ENCODE results near the gene GRHL1. TPM values are rescaled to one million over a fixed set of nuclear protein-coding genes. Genes with fewer than 3 reads are reported as not detected.

The GRHL1 gene
- total and polyA plus RNA-seq, 2 experiments from 2014 or later = 0.32 to 0.45 TPM

- no peak for DNase-seq
- Histone ChIP-seq H3K9ac (no peak overlapping the region), H3K4me1 (ENCODE audit: insufficient read depth) (peaks cover 36% of the 10 kb centered on the region), H3K27me3 (replicated peaks; ENCODE audit: insufficient read depth) (no peaks in the 10 kb centered on the region), H3K4me3 (no peak overlapping the region), H3F3A (ENCODE audit: insufficient read depth) (peaks cover 23% of the 10 kb centered on the region), H3K9me3 (ENCODE audit: low read depth) (no peaks in the 10 kb centered on the region), H3K79me2 (ENCODE audit: insufficient read depth) (no peaks in the 10 kb centered on the region), H3K27ac (no peak overlapping the region), H3K36me3 (ENCODE audit: low read depth) (no peaks in the 10 kb centered on the region), H3K9me2 (ENCODE audit: insufficient read depth) (no peaks in the 10 kb centered on the region), H3K4me2 (ENCODE audit: unreplicated experiment) (no peak overlapping the region), H4K20me1 (ENCODE audit: insufficient read depth) (no peaks in the 10 kb centered on the region), H2AFZ (no peak overlapping the region)
- 96 to 98% methylated on average over 5 of the region's 5 CpGs for WGBS, 2 experiments (ENCODE audit: low coverage in 1 of 2, low lambda C conversion rate in 2 of 2, missing lambda C conversion rate in 2 of 2)
- in situ Hi-C loops (cut with MboI) = no loop called here
- TF ChIP-seq EZH2phosphoT487 (IDR thresholded peaks at IDR 0.05; ENCODE audit: insufficient read depth, low read depth) = no peak
- no peak for TF ChIP-seq EZH2 (IDR thresholded peaks at IDR 0.05; ENCODE audit: insufficient read depth, poor library complexity, severe bottlenecking)
These were observed 43.6 kb downstream of the GRHL1 start for GRCh38 chr2:9995059-9995458.

- TF ChIP-seq EZH2phosphoT487 (IDR thresholded peaks at IDR 0.05; ENCODE audit: insufficient read depth, low read depth) (no peak), EZH2 (IDR thresholded peaks at IDR 0.05; ENCODE audit: insufficient read depth, poor library complexity, severe bottlenecking) (no peak)
These were observed 44.8 kb downstream of the GRHL1 start for GRCh38 chr2:9996321-9996720.

GRCh38 chr2:9997936-9998335 lies 46.4 kb downstream of the GRHL1 start:
- in situ Hi-C loops (cut with MboI) = no loop called here
- H3K36me3 ChIP-seq (ENCODE audit: low read depth) = no peaks in the 10 kb centered on the region
- peaks cover 4% of the 10 kb centered on the region for H3F3A ChIP-seq (ENCODE audit: insufficient read depth)
- no peak overlapping the region for H2AFZ ChIP-seq
- H3K79me2 ChIP-seq (ENCODE audit: insufficient read depth) = no peaks in the 10 kb centered on the region
- H3K27me3 ChIP-seq (replicated peaks; ENCODE audit: insufficient read depth) = no peaks in the 10 kb centered on the region
- no peaks in the 10 kb centered on the region for H3K9me3 ChIP-seq (ENCODE audit: low read depth)
- H3K4me2 ChIP-seq (ENCODE audit: unreplicated experiment) = no peak overlapping the region
- no peak overlapping the region for H3K4me3 ChIP-seq
- H3K9ac ChIP-seq = no peak overlapping the region
- no peak for DNase-seq
- H3K4me1 ChIP-seq (ENCODE audit: insufficient read depth) = peaks cover 11% of the 10 kb centered on the region
- 21 to 27% methylated on average over 7 of the region's 7 CpGs for WGBS, 2 experiments (ENCODE audit: low coverage in 1 of 2, low lambda C conversion rate in 2 of 2, missing lambda C conversion rate in 2 of 2)
- H4K20me1 ChIP-seq (ENCODE audit: insufficient read depth) = no peaks in the 10 kb centered on the region
- no peaks in the 10 kb centered on the region for H3K9me2 ChIP-seq (ENCODE audit: insufficient read depth)
- no peak for TF ChIP-seq EZH2phosphoT487 (IDR thresholded peaks at IDR 0.05; ENCODE audit: insufficient read depth, low read depth)
- TF ChIP-seq EZH2 (IDR thresholded peaks at IDR 0.05; ENCODE audit: insufficient read depth, poor library complexity, severe bottlenecking) = no peak
- no peak overlapping the region for H3K27ac ChIP-seq

More at GRCh38 chr2:9996321-9996720, 44.8 kb downstream of the GRHL1 start:
- no peaks in the 10 kb centered on the region for H3K9me2 ChIP-seq (ENCODE audit: insufficient read depth)
- in situ Hi-C loops (cut with MboI) = no loop called here
- H4K20me1 ChIP-seq (ENCODE audit: insufficient read depth) = no peaks in the 10 kb centered on the region
- H3K4me2 ChIP-seq (ENCODE audit: unreplicated experiment) = no peak overlapping the region
- WGBS, 2 experiments (ENCODE audit: low coverage in 1 of 2, low lambda C conversion rate in 2 of 2, missing lambda C conversion rate in 2 of 2) = 81 to 83% methylated on average over 7 of the region's 7 CpGs
- no peaks in the 10 kb centered on the region for H3K27me3 ChIP-seq (replicated peaks; ENCODE audit: insufficient read depth)
- no peak overlapping the region for H2AFZ ChIP-seq
- no peak overlapping the region for H3K9ac ChIP-seq
- no peaks in the 10 kb centered on the region for H3K9me3 ChIP-seq (ENCODE audit: low read depth)
- H3K4me3 ChIP-seq = no peak overlapping the region
- no peaks in the 10 kb centered on the region for H3K79me2 ChIP-seq (ENCODE audit: insufficient read depth)
- DNase-seq = no peak
- peaks cover 27% of the 10 kb centered on the region for H3K4me1 ChIP-seq (ENCODE audit: insufficient read depth)
- peaks cover 19% of the 10 kb centered on the region for H3F3A ChIP-seq (ENCODE audit: insufficient read depth)
- H3K36me3 ChIP-seq (ENCODE audit: low read depth) = no peaks in the 10 kb centered on the region
- H3K27ac ChIP-seq = no peak overlapping the region

DNA sequence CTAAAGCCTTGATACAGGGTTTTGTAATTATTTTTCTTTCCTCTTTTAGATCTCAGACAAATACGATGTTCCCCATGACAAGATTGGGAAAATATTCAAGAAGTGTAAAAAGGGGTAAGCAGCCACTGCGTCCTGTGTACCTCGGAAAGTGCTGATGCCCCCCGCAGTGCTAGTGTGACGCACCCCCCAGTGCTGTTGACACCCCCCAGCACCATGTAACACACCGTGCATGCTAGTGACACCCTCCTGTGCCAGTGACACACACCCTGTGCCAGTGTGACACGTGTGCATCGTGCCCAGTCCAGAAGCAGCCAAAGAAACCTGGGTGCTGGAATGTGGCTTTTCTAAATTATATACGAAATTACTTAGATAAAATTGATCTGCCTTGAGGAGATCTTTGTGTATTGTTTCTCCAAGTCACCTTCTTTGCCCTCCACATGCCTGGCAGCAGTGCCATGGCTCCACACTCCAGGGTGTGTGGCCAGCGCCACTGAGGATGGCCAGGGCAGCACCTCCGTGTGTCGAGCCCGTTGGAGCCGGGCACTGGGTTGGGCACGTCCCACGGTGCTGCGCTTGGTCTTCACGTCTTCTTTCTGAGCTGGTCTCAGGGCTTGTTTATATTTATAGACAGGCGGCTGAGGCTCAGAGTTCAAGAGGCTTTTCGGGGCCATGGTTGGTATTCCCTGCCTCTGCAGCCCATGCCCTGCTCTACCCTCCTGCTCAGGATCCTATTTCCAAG lies 47.6 kb downstream of the GRHL1 start:
- no peaks in the 10 kb centered on the region for H3K36me3 ChIP-seq (ENCODE audit: low read depth)
- no peaks in the 10 kb centered on the region for H3K4me1 ChIP-seq (ENCODE audit: insufficient read depth)
- no peak overlapping the region for H2AFZ ChIP-seq
- H4K20me1 ChIP-seq (ENCODE audit: insufficient read depth) = no peaks in the 10 kb centered on the region
- no peak overlapping the region for H3K4me3 ChIP-seq
- no peak overlapping the region for H3K4me2 ChIP-seq (ENCODE audit: unreplicated experiment)
- no peaks in the 10 kb centered on the region for H3K9me3 ChIP-seq (ENCODE audit: low read depth)
- no peak overlapping the region for H3K27ac ChIP-seq
- no peaks in the 10 kb centered on the region for H3K79me2 ChIP-seq (ENCODE audit: insufficient read depth)
- H3K27me3 ChIP-seq (replicated peaks; ENCODE audit: insufficient read depth) = no peaks in the 10 kb centered on the region
- H3K9me2 ChIP-seq (ENCODE audit: insufficient read depth) = no peaks in the 10 kb centered on the region
- no peak overlapping the region for H3K9ac ChIP-seq
- DNase-seq = no peak
- TF ChIP-seq EZH2phosphoT487 (IDR thresholded peaks at IDR 0.05; ENCODE audit: insufficient read depth, low read depth) = no peak
- no peak for TF ChIP-seq EZH2 (IDR thresholded peaks at IDR 0.05; ENCODE audit: insufficient read depth, poor library complexity, severe bottlenecking)
- 77 to 81% methylated on average over 20 of the region's 20 CpGs for WGBS, 2 experiments (ENCODE audit: low coverage in 1 of 2, low lambda C conversion rate in 2 of 2, missing lambda C conversion rate in 2 of 2)
- in situ Hi-C loops (cut with MboI) = no loop called here
- H3F3A ChIP-seq (ENCODE audit: insufficient read depth) = no peaks in the 10 kb centered on the region

Data from GM23248 (cell line).